Activated T-cell treated with anti-CD3 and anti-CD28 coated beads, Interleukin-2, amount 50 U/mL, for 4 hours (primary cell): ENCODE data around the gene SLC25A23. TPM values are rescaled to one million over a fixed set of nuclear protein-coding genes. Genes with fewer than 3 reads are reported as not detected.

ENCODE experiments used
- ATAC-seq, 2 donors: fragments of 200-7000 bp; cut with Tn5 transposase; one replicate each; pipeline ENCODE4 v1.10.0; 2021
- DNase-seq: peaks from one replicate; pipeline ENCODE4 v3.0.0-alpha.2; 2020
- H3K27me3 Mint-ChIP-seq: one replicate; pipeline ENCODE4 v1.8.0; 2021; ENCODE audit warnings: low read depth, mixed read lengths
- H3K36me3 Mint-ChIP-seq: one replicate; pipeline ENCODE4 v1.8.0; 2022; ENCODE audit warnings: mixed read lengths; ENCODE audit not compliant: insufficient read depth
- H3K4me1 Mint-ChIP-seq: one replicate; pipeline ENCODE4 v1.8.0; 2021; ENCODE audit warnings: low read depth, mixed read lengths
- H3K4me3 Mint-ChIP-seq: one replicate; pipeline ENCODE4 v1.8.0; 2021; ENCODE audit warnings: mild to moderate bottlenecking, moderate library complexity, mixed read lengths
- H3K9me3 Mint-ChIP-seq: one replicate; pipeline ENCODE4 v1.8.0; 2021; ENCODE audit warnings: mixed read lengths
- total RNA-seq, 3 donors: library from RNA; stranded (reverse); gene quantifications; one replicate each; pipeline ENCODE4 v1.2.1, GENCODE V29; 2021

Gene SLC25A23
- total RNA-seq, 3 donors from 2014 or later: 10.5 to 12.4 (median 11.9) TPM

DNA sequence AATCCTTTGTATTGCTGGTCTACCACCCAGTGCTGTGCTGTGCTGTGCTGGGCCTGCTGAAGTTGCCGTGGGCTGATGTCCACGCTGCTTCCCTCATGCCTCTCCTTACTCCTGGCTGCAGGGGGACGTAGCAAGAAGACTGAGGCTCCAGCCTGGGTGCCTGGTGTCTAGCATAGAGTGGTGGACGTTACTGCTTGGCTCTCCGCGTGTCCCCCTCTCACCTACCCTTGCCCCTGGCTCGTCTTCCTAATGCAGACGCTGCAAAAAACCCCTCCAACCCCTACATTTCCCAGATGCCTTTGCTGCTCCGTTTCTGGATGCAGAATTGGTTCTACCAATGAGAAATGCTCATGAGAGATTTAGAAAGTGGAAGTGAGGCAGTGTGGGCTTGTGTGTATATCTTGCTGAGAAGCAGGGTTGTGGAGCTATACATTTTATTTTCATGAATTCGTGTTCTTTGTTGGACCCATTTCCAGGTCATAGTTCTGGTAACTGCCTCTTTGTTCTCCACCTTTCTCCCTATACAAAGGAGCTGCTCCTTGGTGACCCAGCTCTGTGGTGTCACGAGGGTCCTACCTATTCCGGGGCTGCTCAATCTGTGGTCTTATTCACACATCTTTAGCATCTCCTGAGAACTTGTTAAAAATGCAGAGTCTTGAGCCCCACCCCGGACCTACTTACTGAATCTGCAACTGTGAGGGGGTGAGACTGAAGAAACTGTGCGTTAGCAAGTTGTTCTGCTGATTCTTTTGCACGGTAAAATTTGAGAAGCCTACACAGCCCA, 29.9 kb upstream of the SLC25A23 start:
- Mint-ChIP-seq H3K9me3 (peaks cover 4% of the 10 kb centered on the region), H3K27me3 (no peaks in the 10 kb centered on the region)
- DNase-seq: no peak

GRCh38 chr19:6484831-6485230, 25.2 kb upstream of the SLC25A23 start:
- no peaks in the 10 kb centered on the region for H3K9me3 Mint-ChIP-seq
- H3K4me3 Mint-ChIP-seq: no peak overlapping the region
- ATAC-seq: no peak
- H3K36me3 Mint-ChIP-seq: no peaks in the 10 kb centered on the region
- DNase-seq: no peak
- peaks cover 41% of the 10 kb centered on the region for H3K4me1 Mint-ChIP-seq
- H3K27me3 Mint-ChIP-seq: no peaks in the 10 kb centered on the region

More for the DNA sequence above, 29.9 kb upstream of the SLC25A23 start:
- no peaks in the 10 kb centered on the region for H3K36me3 Mint-ChIP-seq
- peaks cover 11% of the 10 kb centered on the region for H3K4me1 Mint-ChIP-seq
- peak overlapping the region; percentile 71 for H3K4me3 Mint-ChIP-seq
- peak; percentile 74 to 81 for ATAC-seq

DNA sequence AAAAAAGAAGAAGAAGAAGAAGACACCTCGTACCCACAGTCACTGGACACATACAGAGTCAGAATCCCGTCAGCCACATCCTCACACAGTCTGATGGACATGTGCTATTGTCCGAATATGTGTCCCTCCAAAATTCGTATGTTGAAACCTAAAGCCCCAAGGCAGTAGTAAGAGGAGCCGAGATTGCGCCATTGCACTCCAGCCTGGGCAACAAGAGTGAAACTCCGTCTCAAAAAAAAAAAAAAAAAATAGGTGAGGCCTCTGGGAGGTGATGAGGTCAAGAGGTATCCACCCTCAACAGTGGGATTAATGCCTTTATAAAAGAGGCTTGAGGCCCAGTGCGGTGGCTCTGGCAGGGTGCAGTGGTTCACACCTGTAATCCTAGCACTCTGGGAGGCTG, 24.6 kb upstream of the SLC25A23 start:
- H3K4me1 Mint-ChIP-seq: peaks cover 41% of the 10 kb centered on the region
- H3K36me3 Mint-ChIP-seq: no peaks in the 10 kb centered on the region
- no peaks in the 10 kb centered on the region for H3K27me3 Mint-ChIP-seq
- ATAC-seq (no peak), DNase-seq (no peak)
- no peaks in the 10 kb centered on the region for H3K9me3 Mint-ChIP-seq
- H3K4me3 Mint-ChIP-seq: no peak overlapping the region

DNA sequence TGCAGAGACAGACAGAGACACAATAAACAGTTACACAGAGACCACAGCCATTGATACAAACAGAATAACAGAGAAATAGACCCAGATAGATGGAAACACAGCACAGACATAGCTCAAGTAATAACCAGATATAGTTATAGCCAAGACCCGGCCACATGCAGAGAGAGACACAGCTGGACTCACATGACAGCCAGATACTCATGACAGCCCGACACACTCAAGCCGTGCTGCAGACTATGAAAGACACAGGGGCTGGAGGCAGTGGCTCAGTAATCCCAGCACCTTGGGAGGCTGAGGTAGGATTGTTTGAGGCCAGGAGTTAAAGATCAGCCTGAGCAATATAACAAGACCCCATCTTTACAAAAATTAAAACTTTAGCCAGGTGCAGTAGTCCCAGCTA, 23.6 kb upstream of the SLC25A23 start:
- no peaks in the 10 kb centered on the region for H3K36me3 Mint-ChIP-seq
- no peaks in the 10 kb centered on the region for H3K9me3 Mint-ChIP-seq
- ATAC-seq: no peak
- no peaks in the 10 kb centered on the region for H3K27me3 Mint-ChIP-seq
- H3K4me1 Mint-ChIP-seq: peaks cover 40% of the 10 kb centered on the region
- H3K4me3 Mint-ChIP-seq: no peak overlapping the region
- DNase-seq: no peak

DNA sequence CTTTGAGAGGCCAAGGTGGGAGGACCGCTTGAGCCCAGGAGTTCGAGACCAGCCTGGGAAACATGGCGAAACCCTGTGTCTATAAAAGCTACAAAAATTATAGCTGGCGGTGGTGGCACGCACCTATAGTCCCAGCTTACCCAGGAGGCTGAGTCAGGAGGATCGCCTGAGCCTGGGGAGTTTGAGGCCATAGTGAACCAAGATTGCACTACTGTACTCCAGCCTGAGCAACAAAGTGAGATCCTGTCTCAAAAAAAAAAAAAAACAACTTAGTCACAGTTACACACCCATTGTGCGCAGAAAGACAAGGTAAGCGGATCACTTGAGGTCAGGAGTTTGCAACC, 22.7 kb upstream of the SLC25A23 start:
- peak in 1 of 2 donors; percentile 19 for ATAC-seq
- no peaks in the 10 kb centered on the region for H3K27me3 Mint-ChIP-seq
- peaks cover 40% of the 10 kb centered on the region for H3K4me1 Mint-ChIP-seq
- peak overlapping the region; percentile 87 for H3K4me3 Mint-ChIP-seq
- no peaks in the 10 kb centered on the region for H3K36me3 Mint-ChIP-seq
- H3K9me3 Mint-ChIP-seq: no peaks in the 10 kb centered on the region
- no peak for DNase-seq

DNA sequence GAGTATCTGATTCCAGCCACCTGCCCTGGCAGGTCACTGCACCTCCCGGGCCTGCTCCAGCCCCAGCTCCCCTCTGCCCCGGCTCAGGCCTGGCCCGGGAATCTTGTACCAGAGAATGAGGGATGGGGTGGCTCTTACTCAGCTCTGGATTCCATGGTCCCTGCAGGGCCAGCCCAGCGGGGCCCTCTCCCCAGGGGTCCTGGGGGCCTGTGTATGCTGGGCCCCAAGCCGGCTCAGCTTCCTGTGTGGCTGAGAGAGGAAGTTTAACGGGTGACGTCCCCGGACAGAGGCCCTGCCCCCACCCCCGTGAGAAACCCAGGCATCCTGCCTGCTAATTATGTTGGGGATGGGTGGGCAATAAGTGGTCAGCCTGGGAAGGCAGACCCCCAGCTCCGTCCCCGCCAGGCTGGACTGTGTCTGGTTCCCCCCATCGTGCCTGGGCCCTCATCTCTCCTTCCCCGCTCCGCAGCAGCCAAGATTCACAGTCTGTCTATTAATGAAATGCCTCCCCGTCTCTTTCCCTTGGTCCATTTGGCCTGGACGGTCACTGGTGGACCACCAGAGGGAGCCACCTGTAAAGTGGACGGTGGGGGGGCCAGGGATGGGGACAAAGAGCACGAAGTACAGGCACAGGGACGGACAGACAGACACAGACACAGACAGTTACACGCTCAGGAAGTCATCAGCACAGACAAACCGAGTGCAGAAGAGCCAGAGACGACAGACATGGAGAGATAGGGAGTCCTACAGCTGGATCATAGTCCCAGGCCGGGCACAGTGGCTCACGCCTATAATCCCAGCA, 22.1 kb upstream of the SLC25A23 start, which contains the start of gene DENND1C:
Gene DENND1C, minus strand, starts transcription at position 247 of the 802 bp plus-strand sequence. Its CDS starts 92 bp downstream, at position 155.
- H3K27me3 Mint-ChIP-seq: no peaks in the 10 kb centered on the region
- DNase-seq (peak; percentile 53), ATAC-seq (peak; percentile 87 to 89)
- H3K4me3 Mint-ChIP-seq: peak within 1 kb of the TSS; percentile 87
- H3K36me3 Mint-ChIP-seq: no peaks in the 10 kb centered on the region
- H3K9me3 Mint-ChIP-seq: no peaks in the 10 kb centered on the region
- H3K4me1 Mint-ChIP-seq: peaks cover 40% of the 10 kb centered on the region

- ATAC-seq: peak; percentile 25 to 35
- Mint-ChIP-seq H3K9me3 (no peaks in the 10 kb centered on the region), H3K27me3 (no peaks in the 10 kb centered on the region), H3K36me3 (peaks cover 2% of the 10 kb centered on the region), H3K4me3 (peak overlapping the region; percentile 87), H3K4me1 (peaks cover 40% of the 10 kb centered on the region)
- DNase-seq: no peak
These were observed 21.3 kb upstream of the SLC25A23 start for GRCh38 chr19:6480848-6481415.

DNA sequence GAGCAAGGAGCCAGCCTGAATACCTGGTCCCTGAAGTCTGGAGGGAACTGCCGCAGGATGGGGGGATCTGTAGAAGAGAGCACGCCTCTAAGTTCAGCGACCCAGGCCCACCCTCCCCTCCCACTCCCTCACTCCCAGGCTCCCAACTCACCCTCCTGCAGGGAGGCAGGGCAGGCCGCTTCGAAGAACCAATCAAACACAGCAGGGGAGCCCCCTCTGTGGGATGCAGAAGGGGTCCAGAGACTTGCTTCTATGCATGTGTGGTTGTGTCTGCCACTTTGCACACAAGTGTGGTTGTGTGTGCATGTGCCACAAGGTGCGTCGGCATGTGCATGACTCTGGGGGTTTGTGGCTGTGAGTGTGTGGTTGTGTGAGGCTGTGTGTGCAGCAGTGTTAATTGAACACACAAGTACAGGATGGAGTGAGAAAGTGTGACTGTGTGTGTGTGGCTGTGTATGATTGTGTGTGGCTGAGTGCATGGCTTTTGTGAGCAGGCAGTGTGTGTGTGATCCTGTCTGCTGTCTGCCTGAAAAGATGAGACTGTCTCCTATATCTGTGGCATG, 20.3 kb upstream of the SLC25A23 start:
- Mint-ChIP-seq H3K4me3 (peak overlapping the region; percentile 87), H3K27me3 (no peaks in the 10 kb centered on the region), H3K9me3 (no peaks in the 10 kb centered on the region), H3K36me3 (peaks cover 3% of the 10 kb centered on the region), H3K4me1 (peaks cover 40% of the 10 kb centered on the region)
- ATAC-seq: no peak
- DNase-seq: no peak

- Mint-ChIP-seq H3K4me1 (peaks cover 37% of the 10 kb centered on the region), H3K9me3 (no peaks in the 10 kb centered on the region), H3K27me3 (no peaks in the 10 kb centered on the region), H3K4me3 (no peak overlapping the region), H3K36me3 (peaks cover 5% of the 10 kb centered on the region)
- ATAC-seq (no peak), DNase-seq (no peak)
These were observed 19.2 kb upstream of the SLC25A23 start for GRCh38 chr19:6478815-6479214.

DNA sequence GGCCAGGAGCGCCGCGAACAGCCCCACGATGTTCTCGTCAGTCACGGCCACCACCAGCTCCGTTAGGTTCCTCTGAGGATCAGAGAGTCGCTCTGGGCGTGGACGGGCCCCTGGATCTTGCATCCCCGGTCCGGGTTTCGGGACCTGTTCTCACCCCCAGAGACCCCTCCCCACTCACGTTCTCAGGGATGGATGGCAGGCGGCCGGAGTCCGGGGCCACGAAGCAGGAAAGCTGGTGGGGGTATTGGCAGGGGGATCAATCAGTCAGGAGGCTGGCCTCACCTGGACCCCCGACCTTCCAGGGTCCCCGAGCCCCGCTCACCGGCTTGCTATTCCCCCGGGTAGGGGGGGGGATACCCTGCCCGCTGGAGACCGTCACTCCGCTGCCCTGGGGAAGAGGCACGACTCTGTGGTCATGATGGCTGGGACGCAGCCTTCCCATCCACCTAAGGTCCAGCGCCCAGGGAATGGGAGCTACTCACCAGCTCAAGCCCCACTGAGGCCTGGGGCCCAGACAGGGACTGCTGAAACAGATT, 17.4 kb upstream of the SLC25A23 start:
- Mint-ChIP-seq H3K9me3 (no peaks in the 10 kb centered on the region), H3K4me1 (peaks cover 23% of the 10 kb centered on the region), H3K27me3 (no peaks in the 10 kb centered on the region), H3K4me3 (no peak overlapping the region), H3K36me3 (peaks cover 5% of the 10 kb centered on the region)
- DNase-seq (no peak), ATAC-seq (no peak)

DNA sequence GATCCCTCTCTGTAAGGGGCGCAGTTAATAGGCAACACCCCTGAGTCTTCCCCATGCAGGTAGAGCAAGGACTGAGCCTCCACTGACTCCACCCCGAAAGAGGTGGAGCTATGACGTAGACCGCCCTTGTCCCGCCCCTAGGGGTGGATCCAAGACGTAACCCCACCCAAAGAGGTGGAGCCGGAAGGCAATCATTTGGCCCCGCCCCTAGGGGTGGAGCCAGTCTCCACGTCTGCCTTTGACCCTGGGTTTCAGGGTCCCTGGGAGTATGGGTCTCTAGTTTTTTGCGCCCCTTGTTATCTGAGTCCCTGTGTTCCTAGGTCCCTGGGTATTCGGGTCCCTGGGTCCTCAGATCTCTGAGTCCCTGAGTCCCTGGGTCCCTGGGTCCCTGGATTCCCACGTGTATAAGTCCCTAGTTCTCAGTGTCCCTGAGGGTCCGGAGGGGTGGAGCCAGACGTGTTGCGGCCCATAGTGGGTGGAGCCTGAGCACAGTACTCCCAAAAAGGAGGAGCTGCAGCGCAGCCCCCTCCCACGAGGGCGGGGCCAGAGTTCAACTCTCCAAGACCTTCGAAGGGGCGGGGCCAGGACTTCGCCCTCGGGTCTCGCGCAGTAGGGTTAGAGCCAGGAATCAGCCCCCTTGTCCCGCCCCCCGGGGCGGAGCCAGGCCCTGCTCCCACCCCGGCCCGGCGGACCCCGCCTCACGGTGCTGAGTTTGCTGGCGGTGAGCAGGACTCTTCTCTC, 16.7 kb upstream of the SLC25A23 start:
- no peaks in the 10 kb centered on the region for H3K27me3 Mint-ChIP-seq
- peaks cover 18% of the 10 kb centered on the region for H3K4me1 Mint-ChIP-seq
- no peaks in the 10 kb centered on the region for H3K9me3 Mint-ChIP-seq
- ATAC-seq (peak; percentile 93 to 94), DNase-seq (peak; percentile 48)
- H3K36me3 Mint-ChIP-seq: peaks cover 5% of the 10 kb centered on the region
- H3K4me3 Mint-ChIP-seq: no peak overlapping the region

GRCh38 chr19:6475321-6476108, 15.9 kb upstream of the SLC25A23 start:
- DNase-seq (no peak), ATAC-seq (no peak)
- Mint-ChIP-seq H3K9me3 (no peaks in the 10 kb centered on the region), H3K27me3 (no peaks in the 10 kb centered on the region), H3K4me3 (no peak overlapping the region), H3K36me3 (peaks cover 7% of the 10 kb centered on the region), H3K4me1 (peaks cover 11% of the 10 kb centered on the region)

DNA sequence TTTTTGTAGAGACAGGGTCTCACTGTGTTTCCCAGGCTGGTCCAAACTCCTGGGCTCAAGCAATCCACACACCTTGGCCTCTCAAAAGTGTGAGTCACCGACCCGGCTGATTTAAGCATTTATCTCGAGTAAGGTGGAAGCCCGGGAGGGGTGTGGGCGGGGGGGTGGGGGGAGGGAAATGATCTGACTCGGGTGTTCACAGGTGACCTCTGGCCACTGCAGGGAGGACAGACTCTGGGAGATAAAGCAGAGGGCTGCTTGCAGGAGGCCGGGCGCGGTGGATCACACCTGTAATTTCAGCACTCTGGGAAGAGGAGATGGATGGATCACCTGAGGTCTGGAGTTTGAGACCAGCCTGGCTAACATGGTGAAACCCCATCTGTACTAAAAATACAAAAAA, 14.1 kb upstream of the SLC25A23 start:
- Mint-ChIP-seq H3K27me3 (no peaks in the 10 kb centered on the region), H3K36me3 (peaks cover 15% of the 10 kb centered on the region), H3K4me3 (no peak overlapping the region), H3K4me1 (no peaks in the 10 kb centered on the region), H3K9me3 (no peaks in the 10 kb centered on the region)
- DNase-seq (no peak), ATAC-seq (no peak)
